ENCODE results near the gene MED25. TPM values are rescaled to one million over a fixed set of nuclear protein-coding genes. Genes with fewer than 3 reads are reported as not detected.

The MED25 gene
- total RNA-seq, 2 donors from 2014 or later: 52.6 to 52.8 TPM

DNA sequence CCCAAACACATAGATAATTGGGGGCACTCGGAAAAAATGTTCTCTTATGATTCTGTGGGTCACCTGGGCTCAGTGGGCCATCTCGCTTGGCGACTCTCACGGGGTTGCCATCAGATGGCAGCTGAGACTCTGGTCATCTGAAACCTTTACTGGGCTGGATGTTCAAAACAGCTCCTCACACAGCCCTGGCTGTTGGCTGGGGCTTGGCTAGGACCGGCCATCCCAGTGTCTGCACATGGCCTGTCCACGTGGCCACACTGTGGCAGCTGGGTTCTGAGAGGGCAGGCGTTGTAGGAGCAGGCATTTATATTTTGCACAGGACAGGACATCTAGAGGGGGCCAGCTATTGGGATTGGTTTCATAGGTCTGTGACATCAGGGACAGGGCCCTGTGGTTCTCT is 15.5 kb downstream of the MED25 start:
- intact Hi-C loops (cut with DNase I, micrococcal nuclease): no loop called here
- ATAC-seq: no peak
- DNase-seq: no peak

DNA sequence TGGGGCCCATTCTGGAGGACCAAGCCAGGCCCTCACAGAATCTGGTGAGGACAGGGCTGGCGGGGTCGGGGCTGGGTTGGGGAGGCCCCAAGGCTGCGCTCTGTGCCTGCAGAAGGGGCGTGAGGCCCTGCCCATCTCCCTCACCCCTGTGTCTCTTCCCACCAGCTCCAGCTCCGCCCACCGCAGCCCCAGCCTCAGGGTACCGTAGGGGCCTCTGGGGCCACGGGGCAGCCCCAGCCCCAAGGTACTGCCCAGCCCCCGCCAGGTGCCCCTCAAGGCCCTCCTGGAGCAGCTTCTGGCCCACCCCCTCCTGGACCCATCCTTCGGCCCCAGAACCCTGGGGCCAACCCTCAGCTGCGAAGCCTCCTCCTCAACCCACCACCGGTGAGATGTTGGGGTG is 17.5 kb downstream of the MED25 start:
- DNase-seq: no peak
- peak; percentile 11 for ATAC-seq
- intact Hi-C loops (cut with DNase I, micrococcal nuclease): no loop called here

DNA sequence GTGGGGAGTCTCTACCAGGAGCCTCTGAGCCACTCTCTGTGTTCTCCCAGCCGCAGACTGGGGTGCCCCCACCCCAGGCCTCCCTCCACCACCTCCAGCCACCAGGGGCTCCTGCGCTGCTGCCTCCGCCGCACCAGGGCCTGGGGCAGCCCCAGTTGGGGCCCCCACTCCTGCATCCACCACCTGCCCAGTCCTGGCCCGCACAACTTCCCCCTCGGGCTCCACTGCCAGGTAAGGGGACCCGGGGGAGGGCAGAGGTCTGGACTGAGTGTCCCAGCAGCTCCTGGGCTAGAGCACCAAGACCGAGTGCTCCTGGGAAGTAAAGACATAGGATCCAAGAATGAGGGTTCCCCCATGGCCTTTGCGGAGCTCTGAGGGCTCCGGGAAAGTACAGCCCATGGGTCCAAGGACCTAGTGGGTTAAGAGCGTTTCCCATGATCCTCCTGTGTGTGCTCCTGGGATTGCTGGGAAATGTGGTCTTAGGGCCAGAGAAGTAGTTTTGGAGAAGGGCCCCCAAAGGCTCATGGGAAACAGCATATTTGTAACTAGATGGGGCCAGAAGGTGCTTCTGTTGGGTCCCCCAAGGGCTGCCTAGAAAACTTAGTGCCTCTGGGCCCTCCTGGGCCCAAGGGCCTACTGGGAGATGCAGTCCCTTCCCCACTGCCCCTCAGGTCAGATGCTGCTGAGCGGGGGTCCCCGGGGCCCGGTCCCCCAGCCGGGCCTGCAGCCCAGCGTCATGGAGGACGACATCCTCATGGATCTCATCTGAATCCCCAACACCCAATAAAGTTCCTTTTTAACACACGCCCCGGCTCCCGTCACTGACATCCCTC is 18.3 kb downstream of the MED25 start:
- no peak for ATAC-seq
- intact Hi-C loops (cut with DNase I, micrococcal nuclease): no loop called here

DNA sequence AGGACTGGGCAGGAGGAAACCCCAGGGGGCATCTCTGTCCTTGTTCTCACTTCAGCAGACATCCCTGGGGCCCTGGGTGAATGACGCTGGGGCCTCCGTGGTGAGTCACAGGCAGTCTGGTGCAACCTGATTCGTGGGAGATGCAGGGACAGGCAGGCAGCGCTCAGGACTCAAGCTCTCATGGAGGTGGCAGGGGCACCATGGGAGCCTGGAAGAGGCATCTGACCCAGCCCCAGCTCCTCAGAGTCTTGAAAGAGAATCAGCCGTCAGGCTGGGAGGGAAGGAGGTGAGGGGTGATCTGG is 18.9 kb downstream of the MED25 start:
- no peak for DNase-seq
- ATAC-seq: no peak
- intact Hi-C loops (cut with DNase I, micrococcal nuclease): no loop called here

More for the DNA sequence above, 18.3 kb downstream of the MED25 start:
- no peak for DNase-seq

DNA sequence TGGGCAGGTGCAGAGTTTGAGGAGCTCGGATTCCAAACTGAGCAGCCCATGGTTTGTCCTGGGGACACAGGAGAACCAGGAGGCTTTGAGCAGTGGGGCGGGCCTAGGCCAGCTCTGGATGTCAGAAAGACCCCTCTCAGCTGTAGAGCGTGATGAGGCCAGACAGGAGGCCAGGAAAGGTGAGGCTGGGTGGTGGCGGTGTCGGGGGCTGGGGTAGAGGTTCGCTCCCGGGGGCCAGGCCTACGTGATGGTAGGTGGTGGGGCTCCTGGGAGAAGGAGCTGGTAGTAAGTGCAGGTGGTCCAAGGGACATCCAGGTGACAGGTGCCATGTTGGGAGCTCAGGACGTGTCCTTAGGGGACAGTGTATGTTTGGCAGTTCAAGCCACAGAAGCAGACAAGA is 19.3 kb downstream of the MED25 start:
- ATAC-seq: no peak
- intact Hi-C loops (cut with DNase I, micrococcal nuclease): no loop called here

DNA sequence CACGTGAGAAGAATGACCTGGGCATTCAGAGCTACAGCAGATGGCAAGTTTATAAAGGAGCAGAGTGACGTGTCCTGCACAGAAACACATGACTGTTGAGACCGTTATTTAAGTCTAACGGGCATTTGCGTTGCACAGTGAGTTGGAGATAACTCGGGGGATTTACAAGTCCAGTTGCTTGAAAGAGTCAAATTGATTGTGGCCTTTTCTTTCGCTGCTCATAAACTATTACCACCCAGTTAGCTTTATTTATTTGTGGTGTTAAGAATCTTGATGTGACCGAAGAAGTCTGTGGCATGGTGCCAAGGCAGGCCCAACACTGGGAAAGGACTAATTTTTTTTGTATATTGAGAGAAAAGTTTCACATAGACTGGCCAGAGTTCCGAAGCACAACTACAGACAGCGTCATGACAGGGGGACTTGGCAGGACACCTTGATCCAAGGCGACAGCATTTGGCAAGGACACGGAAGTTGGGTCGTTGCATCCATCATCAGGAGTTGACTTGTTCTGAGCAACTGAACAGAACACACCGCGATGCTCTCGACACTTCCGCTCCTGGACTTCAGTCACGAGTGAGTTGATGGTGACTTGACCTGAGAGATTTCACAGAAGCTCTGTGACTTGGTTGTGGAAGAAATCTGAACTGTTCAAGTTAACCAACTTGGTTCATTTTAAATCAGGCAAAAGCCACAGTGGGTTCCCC is 20.9 kb downstream of the MED25 start:
- no peak for DNase-seq
- intact Hi-C loops (cut with DNase I, micrococcal nuclease): no loop called here
- no peak for ATAC-seq

More for the DNA sequence above, 19.3 kb downstream of the MED25 start:
- no peak for DNase-seq

DNA sequence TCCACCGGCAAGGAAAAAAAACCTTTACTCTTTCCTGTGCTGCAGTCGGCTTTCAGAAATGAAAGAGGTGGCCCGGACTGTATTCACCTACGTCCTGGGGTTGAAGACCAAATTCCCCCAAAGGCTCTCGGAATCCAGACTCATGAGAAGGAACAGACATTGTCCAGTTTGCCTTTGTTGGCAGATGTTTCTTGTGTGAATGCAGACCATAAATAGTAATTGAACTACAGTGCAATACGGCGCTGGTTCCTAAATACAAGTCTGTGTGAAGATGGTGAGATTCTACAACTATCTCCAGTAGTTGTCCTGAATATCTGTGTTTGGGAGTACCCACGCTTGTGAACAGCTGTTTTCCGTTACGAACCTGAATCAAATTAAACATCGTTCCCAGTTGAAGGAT is 21.6 kb downstream of the MED25 start:
- no peak for ATAC-seq

DNA sequence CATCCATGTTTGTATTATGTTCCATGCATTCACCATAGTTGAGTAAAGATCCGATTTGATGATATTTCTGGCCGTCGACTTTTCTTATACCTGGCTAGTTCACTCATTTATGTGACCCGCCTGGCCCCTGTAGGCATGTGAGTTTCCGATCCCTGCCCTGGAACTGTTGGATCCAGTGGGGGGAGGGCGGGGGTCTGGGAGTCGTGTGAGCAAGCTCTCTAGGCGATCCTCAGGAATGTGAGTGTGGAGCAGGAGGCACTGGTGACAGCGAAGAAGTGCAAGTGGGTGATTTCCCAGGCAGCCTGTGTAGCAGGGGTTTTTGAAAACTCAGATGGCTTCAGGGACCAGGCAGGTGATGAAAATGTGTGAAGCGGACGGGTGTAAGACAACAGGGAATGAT is 22.2 kb downstream of the MED25 start:
- intact Hi-C loops (cut with DNase I, micrococcal nuclease): no loop called here
- DNase-seq (no peak), ATAC-seq (no peak)

More for the DNA sequence above, 21.6 kb downstream of the MED25 start:
- intact Hi-C loops (cut with DNase I, micrococcal nuclease): no loop called here
- no peak for DNase-seq

DNA sequence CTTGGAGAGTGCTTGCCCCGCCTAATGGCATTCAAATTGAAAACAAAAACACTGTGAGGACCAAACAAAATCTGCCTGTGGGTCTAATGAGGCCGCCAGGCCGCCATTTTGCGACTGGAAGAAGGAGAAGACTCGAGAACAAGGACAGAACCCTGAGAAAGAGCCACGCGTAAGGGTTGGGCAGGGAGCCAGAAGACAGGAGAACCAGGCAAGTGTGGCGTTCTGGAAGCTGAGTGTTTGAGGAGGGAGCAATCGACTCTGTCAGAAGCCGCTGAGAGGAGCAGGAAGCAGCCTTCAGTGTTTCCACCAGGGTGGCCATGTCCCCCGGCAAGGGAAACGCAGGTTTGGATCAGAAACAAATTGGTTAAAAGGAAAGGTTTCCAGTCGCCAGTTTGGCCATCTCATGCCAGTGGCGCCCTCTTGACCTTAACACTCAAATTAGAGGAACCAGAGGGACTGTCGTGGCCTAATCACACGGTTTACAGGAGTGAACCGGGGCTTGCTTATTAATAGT is 22.7 kb downstream of the MED25 start:
- DNase-seq (no peak), ATAC-seq (no peak)
- intact Hi-C loops (cut with DNase I, micrococcal nuclease): no loop called here

DNA sequence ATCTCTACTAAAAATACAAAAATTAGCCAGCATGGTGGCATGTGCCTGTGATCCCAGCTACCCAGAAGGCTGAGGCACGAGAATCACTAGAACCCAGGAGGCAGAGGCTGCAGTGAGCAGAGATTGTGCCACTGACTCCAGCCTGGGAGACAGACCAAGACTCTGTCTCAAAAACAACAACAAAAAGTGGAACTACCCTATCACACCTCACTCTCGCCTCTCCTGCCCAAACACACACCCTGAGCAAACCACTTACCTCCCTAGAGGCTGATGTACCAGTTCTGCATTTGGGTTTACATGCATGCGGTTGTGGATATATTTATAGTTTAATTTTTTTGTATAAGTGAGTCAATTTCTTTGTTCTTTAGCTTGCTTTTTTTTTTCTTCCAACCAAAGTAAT is 25.2 kb downstream of the MED25 start:
- intact Hi-C loops (cut with DNase I, micrococcal nuclease): no loop called here
- ATAC-seq: no peak
- no peak for DNase-seq

DNA sequence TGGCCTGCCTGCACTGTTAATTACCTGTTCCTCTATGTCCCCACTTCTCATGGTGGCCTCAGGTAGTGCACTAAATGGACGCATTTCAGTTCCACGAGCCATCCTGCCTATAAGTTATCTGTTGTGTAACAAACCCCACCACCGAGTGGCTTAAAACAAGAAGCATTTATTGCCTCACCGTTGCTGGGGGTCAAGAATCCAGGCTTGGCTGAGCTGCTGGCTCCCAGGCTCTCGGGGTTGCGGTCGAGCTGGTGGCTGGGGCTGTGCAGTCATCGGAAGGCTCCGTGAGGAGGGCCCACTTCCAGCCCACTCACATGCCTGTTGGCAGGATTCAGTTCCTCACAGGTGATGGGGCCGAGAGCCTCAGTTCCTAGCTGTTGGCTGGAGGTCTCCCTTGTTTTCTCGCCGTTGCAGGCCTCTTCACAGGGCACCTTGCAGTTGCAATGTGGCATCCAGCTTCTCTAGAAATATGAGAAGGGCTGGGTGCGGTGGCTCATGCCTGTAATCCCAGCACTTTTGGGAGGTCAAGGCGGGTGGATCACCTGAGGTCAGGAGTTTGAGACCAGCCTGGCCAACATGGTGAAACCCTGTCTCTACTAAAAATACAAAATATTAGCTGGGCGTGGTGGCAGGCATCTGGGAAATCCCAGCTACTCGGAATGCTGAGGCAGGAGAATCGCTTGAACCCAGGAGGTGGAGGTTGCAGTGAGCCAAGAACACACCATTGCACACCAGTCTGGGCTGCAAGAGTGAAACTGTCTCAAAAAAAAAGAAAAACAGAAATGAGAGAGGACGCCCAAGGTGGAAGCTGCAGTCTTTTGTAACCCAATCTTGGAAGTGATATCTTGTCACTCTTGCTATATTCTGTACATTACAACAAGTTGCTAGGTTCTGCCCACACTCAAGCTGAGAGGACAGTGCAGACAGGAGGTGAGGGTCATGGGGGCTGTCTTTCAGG is 26.3 kb downstream of the MED25 start:
- no peak for DNase-seq
- intact Hi-C loops (cut with DNase I, micrococcal nuclease): no loop called here
- no peak for ATAC-seq

DNA sequence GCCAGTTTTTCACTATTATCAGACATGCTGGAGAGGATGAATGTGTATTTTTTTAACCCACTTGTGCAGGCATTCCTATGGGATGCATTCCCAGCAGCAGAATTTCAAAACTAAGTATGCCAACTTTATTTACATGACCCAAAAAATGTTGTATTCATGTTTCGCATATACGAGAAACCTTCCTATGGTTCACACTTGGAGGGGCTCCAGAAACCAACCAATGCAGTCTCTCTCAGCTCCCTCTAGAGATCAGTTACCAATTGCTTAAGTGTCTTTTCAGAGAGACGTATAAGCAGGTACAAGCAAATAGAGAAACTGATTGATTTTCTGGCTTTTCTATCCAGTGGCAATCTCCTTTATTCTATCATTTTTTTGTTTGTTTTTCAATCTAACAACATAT is 27.3 kb downstream of the MED25 start:
- no peak for ATAC-seq
- intact Hi-C loops (cut with DNase I, micrococcal nuclease): no loop called here
- DNase-seq: no peak

DNA sequence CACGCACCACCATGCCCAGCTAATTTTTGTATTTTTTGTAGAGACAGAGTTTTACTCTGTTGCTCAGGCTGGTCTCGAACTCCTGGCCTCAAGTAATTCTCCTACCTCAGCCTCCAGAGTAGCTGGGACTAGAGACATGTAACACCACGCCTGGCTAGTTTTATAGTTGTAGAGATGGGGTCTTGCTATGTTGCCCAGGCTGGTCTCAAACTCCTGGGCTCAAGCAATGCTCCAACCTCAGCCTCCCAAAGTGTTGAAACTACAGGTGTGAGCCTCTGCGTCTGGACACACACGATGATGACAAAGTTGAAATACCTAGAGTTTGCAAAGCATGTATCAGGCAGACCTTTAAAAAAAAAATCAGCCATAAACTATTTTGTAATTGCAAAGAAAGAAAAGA is 28.3 kb downstream of the MED25 start:
- intact Hi-C loops (cut with DNase I, micrococcal nuclease): no loop called here
- ATAC-seq (no peak), DNase-seq (no peak)

DNA sequence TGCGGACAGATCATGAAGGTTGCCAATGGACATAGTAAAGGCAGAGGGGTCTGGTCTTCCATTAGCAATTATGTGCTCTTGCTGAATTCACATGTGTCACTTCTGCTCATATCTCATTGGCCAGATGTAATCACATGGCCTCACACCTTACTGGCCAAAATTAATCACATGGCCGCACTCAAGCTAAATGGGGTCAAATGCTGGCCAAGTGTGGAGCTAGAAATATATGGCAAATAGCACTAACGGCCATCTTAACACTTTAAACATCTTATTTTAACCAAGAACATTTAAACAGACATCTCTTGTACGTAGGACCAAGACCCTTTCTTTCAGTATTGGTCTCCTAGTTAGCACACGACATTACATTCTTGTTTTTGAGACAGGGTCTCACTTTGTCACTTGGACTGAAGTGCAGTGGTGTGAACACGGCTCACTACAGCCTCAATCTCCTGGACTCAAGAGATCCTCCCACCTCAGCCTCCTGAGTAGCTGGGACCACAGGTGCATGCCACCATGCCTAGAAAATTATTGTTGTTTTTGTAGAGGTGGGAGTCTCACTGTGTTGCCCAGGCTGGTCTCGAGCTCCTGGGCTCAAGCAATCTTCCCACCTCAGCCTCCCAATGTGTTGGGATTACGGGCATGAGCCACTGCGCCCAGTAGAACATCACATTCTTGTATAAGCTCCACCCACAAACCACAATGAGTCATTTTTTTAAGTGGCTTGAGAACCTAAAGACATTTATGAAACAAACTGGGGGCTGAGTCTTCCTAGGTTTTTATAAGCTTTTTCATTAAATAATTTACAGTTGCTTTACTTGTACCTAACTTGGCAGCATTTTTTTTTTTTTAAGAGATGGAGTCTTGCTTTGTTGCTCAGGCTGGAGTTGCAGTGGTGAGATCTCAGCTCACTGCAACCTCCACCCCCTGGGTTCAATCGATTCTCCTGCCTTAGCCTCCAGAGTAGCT is 29.9 kb downstream of the MED25 start:
- DNase-seq (no peak), ATAC-seq (no peak)
- intact Hi-C loops (cut with DNase I, micrococcal nuclease): no loop called here

DNA sequence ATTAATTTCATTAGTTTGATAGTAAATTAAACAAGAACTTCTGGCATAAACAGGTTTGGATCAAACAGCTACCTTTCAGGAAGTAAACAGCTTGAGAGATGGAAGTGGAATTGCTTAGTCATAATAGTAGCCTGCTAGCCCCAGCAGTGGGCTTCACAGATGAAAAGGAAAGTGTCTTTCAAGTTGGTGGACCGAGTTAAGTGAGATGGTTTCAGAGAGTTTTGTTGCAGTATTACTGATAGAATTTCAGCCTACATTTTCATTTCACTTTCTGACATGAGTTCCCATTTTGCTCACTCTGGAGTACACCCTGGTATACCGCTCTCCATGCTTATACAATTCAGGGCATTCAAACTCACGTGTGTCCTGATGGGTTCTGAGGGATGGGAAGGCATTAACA is 30.8 kb downstream of the MED25 start:
- ATAC-seq: no peak
- no peak for DNase-seq
- intact Hi-C loops (cut with DNase I, micrococcal nuclease): no loop called here

DNA sequence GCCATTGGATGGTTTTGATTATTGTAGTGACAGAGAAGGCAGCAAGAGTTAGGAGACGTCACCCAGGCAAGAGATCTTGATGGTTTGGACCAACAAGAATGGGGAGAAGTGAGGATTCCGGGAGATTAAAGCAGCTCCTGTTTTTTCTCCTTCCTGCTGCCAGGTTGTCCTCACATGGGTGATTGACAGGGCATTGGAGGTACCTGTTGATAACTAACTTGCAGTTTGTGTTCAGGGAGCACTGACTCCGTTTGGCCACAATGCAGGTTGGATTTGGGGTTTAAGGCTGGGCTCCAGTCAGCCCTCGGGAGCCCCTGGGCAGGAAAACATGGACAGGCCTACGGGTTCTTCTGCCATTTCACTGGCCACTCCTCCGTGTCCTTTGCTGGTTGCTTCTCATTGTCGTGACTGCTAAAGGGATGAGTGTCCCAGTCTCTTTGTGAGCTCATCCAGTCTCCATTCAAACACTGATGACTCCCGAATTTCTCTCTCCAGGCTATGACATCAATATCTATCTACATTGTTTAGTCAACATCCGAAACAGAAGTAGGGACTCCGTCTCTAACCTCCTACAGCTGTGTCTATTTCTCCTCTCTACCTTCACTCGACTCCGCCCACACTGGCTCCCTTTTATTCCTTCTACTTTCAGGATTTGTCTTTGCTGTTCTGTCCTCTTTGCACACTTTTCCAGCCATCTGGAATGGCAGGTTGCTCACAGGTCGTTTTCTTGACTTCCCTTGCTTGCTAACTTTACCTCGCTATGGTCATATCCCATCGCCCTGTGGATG is 31.5 kb downstream of the MED25 start:
- no peak for ATAC-seq
- DNase-seq: peak in 1 of 2 donors; percentile 36
- intact Hi-C loops (cut with DNase I, micrococcal nuclease): no loop called here

DNA sequence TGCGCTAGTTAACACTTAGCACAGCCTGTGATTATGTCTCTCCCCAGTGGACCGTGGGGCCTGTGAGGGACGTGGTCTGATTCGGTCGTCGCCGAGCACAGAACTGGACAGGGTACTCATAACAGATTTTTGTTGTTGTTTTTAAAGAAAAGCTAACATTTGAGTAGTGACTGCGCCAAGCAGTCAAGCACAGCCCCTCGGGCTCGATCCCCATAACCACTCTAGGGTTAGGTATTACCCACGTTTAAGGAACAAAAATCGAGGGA is 32.1 kb downstream of the MED25 start:
- no peak for ATAC-seq
- DNase-seq: no peak
- intact Hi-C loops (cut with DNase I, micrococcal nuclease): no loop called here
